Astrocyte (in vitro differentiated cells and primary cell): ENCODE results near the gene PTGIS. TPM values are rescaled to one million over a fixed set of nuclear protein-coding genes. Genes with fewer than 3 reads are reported as not detected.

ENCODE experiments used
- DNase-seq: peaks from one replicate; pipeline ENCODE4 v3.0.0-alpha.2; 2010; ENCODE audit warnings: low read depth
- FAIRE-seq: peaks from 2 replicates; lab custom pipeline; 2011; peaks lifted over from hg19 to GRCh38; lab: Jason Lieb, UNC
- H2AFZ ChIP-seq: 2 replicates; pipeline ENCODE4 v1.6.0; 2012; ENCODE audit warnings: low read depth, low read length, inconsistent platforms
- H3K27ac ChIP-seq: 2 replicates; pipeline ENCODE4 v1.5.1; 2011; ENCODE audit warnings: low read depth, low read length, inconsistent platforms
- H3K27me3 ChIP-seq: 2 replicates; pipeline ENCODE4 v1.6.0; 2011; ENCODE audit warnings: low read length, inconsistent platforms; ENCODE audit not compliant: insufficient read depth
- H3K36me3 ChIP-seq: 2 replicates; pipeline ENCODE4 v1.5.1; 2011; ENCODE audit warnings: low read length, inconsistent platforms; ENCODE audit not compliant: insufficient read depth
- H3K4me1 ChIP-seq: 2 replicates; pipeline ENCODE4 v1.5.1; 2011; ENCODE audit warnings: low read length, inconsistent platforms; ENCODE audit not compliant: insufficient read depth
- H3K4me2 ChIP-seq: 2 replicates; pipeline ENCODE4 v1.6.0; 2012; ENCODE audit warnings: low read length, inconsistent platforms
- H3K4me3 ChIP-seq: 2 replicates; pipeline ENCODE4 v1.5.1; 2011; ENCODE audit warnings: low read depth, mild to moderate bottlenecking, low read length, inconsistent platforms; ENCODE audit not compliant: insufficient read depth
- H3K79me2 ChIP-seq: 2 replicates; pipeline ENCODE4 v1.6.0; 2012; ENCODE audit warnings: mild to moderate bottlenecking, low read length, inconsistent platforms; ENCODE audit not compliant: insufficient read depth
- H3K9ac ChIP-seq: 2 replicates; pipeline ENCODE4 v1.6.0; 2012; ENCODE audit warnings: mild to moderate bottlenecking, low read length, inconsistent platforms
- H3K9me3 ChIP-seq: 2 replicates; pipeline ENCODE4 v1.5.1; 2012; ENCODE audit warnings: low read depth, mild to moderate bottlenecking, low read length, inconsistent platforms; ENCODE audit not compliant: insufficient read depth
- H4K20me1 ChIP-seq: 2 replicates; pipeline ENCODE4 v1.6.0; 2012; ENCODE audit warnings: low read length, inconsistent platforms; ENCODE audit not compliant: insufficient read depth
- H3K27ac Mint-ChIP-seq: one replicate; pipeline ENCODE4 v1.8.0; 2021; ENCODE audit warnings: mild to moderate bottlenecking, mixed read lengths; ENCODE audit not compliant: unreplicated experiment
- H3K27me3 Mint-ChIP-seq: one replicate; pipeline ENCODE4 v1.8.0; 2021; ENCODE audit warnings: low read depth, mixed read lengths; ENCODE audit not compliant: unreplicated experiment
- H3K36me3 Mint-ChIP-seq: one replicate; pipeline ENCODE4 v1.8.0; 2021; ENCODE audit warnings: low read depth, mixed read lengths; ENCODE audit not compliant: unreplicated experiment
- H3K4me1 Mint-ChIP-seq: one replicate; pipeline ENCODE4 v1.8.0; 2021; ENCODE audit warnings: low read depth, mixed read lengths; ENCODE audit not compliant: unreplicated experiment
- H3K4me3 Mint-ChIP-seq: one replicate; pipeline ENCODE4 v1.8.0; 2021; ENCODE audit warnings: mild to moderate bottlenecking, moderate library complexity, mixed read lengths; ENCODE audit not compliant: unreplicated experiment
- H3K9me3 Mint-ChIP-seq: one replicate; pipeline ENCODE4 v1.8.0; 2021; ENCODE audit warnings: mild to moderate bottlenecking, mixed read lengths; ENCODE audit not compliant: unreplicated experiment
- EZH2 ChIP-seq: IDR thresholded peaks from 2 replicates; pipeline ENCODE4 v1.6.1; 2012; ENCODE audit warnings: mild to moderate bottlenecking, low read length, inconsistent platforms; ENCODE audit not compliant: insufficient read depth
- total RNA-seq: library from RNA; stranded (reverse); gene quantifications from 2 replicates; pipeline ENCODE4 v1.2.1, GENCODE V29; 2021
- TF ChIP-seq, protein P1 (sequence below): IDR thresholded peaks from 2 replicates; pipeline ENCODE4 v1.5.1; 2011; ENCODE audit warnings: low read depth, mild to moderate bottlenecking, inconsistent platforms, low read length, moderate library complexity; ENCODE audit not compliant: insufficient read depth

PTGIS gene
- total RNA-seq, 1 donor from 2014 or later, result 1.9 TPM

DNA sequence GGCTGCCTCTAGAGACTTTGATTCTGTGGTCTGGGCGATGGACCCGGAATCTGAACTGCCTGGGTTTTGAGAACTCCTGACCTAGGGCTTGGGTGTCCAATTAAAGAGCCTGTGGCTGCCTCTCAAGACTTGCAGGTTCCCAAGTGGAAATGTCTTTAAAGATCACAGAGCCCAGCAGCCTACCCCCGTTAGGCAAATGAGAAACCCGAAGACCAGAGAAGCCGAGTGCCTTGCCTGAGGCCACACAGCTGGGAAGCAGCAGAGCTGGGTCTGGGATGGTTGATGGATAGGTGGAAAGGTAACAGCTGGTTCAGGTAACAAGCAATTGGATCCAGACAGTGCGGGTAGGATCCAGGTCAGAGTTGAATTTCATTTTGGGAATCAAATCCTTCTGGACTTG, 111.3 kb downstream of the PTGIS start:
- no peak for FAIRE-seq
- H3K4me1 Mint-ChIP-seq, result no peaks in the 10 kb centered on the region

DNA sequence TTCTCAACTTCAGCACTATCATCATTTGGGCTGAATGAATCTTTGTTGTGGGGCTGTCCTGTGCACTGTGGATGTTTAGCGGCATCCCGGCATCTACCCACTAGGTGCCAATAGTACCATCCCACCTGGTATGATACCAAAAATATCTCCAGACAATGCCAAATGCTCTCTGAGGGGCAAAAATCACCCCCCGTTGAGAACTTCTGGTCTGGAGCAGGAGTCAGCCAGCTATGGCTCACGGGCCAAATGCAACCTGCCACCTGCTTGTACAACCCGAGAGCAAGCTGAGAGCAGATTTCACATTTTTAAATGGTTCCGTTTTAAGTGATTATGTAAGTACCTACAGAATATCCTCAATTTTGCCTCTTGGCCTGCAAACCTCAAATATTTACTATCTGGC, 112.2 kb downstream of the PTGIS start:
- no peak for FAIRE-seq
- peaks cover 26% of the 10 kb centered on the region for H3K27me3 ChIP-seq
- peaks cover 2% of the 10 kb centered on the region for H3K4me1 ChIP-seq
- no peak overlapping the region for H3K27ac Mint-ChIP-seq
- no peak overlapping the region for H3K9ac ChIP-seq
- no peak overlapping the region for H3K4me3 Mint-ChIP-seq
- H3K9me3 ChIP-seq, result no peaks in the 10 kb centered on the region
- no peaks in the 10 kb centered on the region for H4K20me1 ChIP-seq
- TF ChIP-seq, protein P1, sequence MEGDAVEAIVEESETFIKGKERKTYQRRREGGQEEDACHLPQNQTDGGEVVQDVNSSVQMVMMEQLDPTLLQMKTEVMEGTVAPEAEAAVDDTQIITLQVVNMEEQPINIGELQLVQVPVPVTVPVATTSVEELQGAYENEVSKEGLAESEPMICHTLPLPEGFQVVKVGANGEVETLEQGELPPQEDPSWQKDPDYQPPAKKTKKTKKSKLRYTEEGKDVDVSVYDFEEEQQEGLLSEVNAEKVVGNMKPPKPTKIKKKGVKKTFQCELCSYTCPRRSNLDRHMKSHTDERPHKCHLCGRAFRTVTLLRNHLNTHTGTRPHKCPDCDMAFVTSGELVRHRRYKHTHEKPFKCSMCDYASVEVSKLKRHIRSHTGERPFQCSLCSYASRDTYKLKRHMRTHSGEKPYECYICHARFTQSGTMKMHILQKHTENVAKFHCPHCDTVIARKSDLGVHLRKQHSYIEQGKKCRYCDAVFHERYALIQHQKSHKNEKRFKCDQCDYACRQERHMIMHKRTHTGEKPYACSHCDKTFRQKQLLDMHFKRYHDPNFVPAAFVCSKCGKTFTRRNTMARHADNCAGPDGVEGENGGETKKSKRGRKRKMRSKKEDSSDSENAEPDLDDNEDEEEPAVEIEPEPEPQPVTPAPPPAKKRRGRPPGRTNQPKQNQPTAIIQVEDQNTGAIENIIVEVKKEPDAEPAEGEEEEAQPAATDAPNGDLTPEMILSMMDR, result no peak
- no peak for TF ChIP-seq EZH2
- no peak for DNase-seq
- no peaks in the 10 kb centered on the region for H3K4me1 Mint-ChIP-seq
- no peak overlapping the region for H2AFZ ChIP-seq
- H3K36me3 Mint-ChIP-seq, result no peaks in the 10 kb centered on the region
- no peaks in the 10 kb centered on the region for H3K9me3 Mint-ChIP-seq
- no peaks in the 10 kb centered on the region for H3K36me3 ChIP-seq
- no peak overlapping the region for H3K27ac ChIP-seq
- H3K27me3 Mint-ChIP-seq, result peaks cover 59% of the 10 kb centered on the region
- H3K4me2 ChIP-seq, result no peak overlapping the region
- H3K4me3 ChIP-seq, result no peak overlapping the region
- no peaks in the 10 kb centered on the region for H3K79me2 ChIP-seq

More for the DNA sequence above, 111.3 kb downstream of the PTGIS start:
- Histone ChIP-seq H2AFZ (no peak overlapping the region), H3K4me2 (no peak overlapping the region), H3K36me3 (no peaks in the 10 kb centered on the region), H4K20me1 (no peaks in the 10 kb centered on the region), H3K27me3 (peaks cover 23% of the 10 kb centered on the region), H3K79me2 (no peaks in the 10 kb centered on the region), H3K4me3 (no peak overlapping the region), H3K9me3 (no peaks in the 10 kb centered on the region), H3K27ac (no peak overlapping the region), H3K9ac (no peak overlapping the region), H3K4me1 (peaks cover 3% of the 10 kb centered on the region)
- H3K9me3 Mint-ChIP-seq, result no peaks in the 10 kb centered on the region
- peaks cover 65% of the 10 kb centered on the region for H3K27me3 Mint-ChIP-seq
- no peak overlapping the region for H3K27ac Mint-ChIP-seq
- TF ChIP-seq, protein P1, result no peak
- TF ChIP-seq EZH2, result no peak
- no peak for DNase-seq
- H3K4me3 Mint-ChIP-seq, result no peak overlapping the region
- H3K36me3 Mint-ChIP-seq, result no peaks in the 10 kb centered on the region

Other genes with a start within 250 kb of the PTGIS start
- 0.38 and 0.48 TPM in 2 replicates for gene KCNB1, start 85.5 kb downstream of the PTGIS start, total RNA-seq
- gene B4GALT5, start 145.7 kb upstream of the PTGIS start, total RNA-seq, result 39.1 and 41.9 TPM in 2 replicates
- 6.2 and 6.9 TPM in 2 replicates for gene SLC9A8, start 244.7 kb upstream of the PTGIS start, total RNA-seq